GM15510 (cell line): Measurements from ENCODE around the gene HSPA12A.

Experiments
- POLR2A ChIP-seq: IDR thresholded peaks from 3 replicates; pipeline ENCODE4 v1.6.1; 2011; ENCODE audit warnings: borderline replicate concordance; ENCODE audit not compliant: insufficient read length; ENCODE audit errors: extremely low read depth

Gene HSPA12A

GRCh38 chr10:116718058-116718457 is 24.3 kb downstream of the HSPA12A start:
- TF ChIP-seq POLR2A, result no peak

GRCh38 chr10:116716381-116716780 is 26.0 kb downstream of the HSPA12A start:
- no peak for TF ChIP-seq POLR2A

GRCh38 chr10:116715839-116716377 is 26.5 kb downstream of the HSPA12A start:
- TF ChIP-seq POLR2A, result no peak

- no peak for TF ChIP-seq POLR2A
Measured at GRCh38 chr10:116715341-116715740, 27.0 kb downstream of the HSPA12A start.

- no peak for TF ChIP-seq POLR2A
Measured at GRCh38 chr10:116713846-116714245, 28.5 kb downstream of the HSPA12A start.

GRCh38 chr10:116712989-116713543 is 29.3 kb downstream of the HSPA12A start:
- TF ChIP-seq POLR2A, result no peak

GRCh38 chr10:116712519-116712918 is 29.8 kb downstream of the HSPA12A start:
- TF ChIP-seq POLR2A, result no peak

GRCh38 chr10:116710076-116710475 is 32.3 kb downstream of the HSPA12A start:
- no peak for TF ChIP-seq POLR2A

- TF ChIP-seq POLR2A, result no peak
Measured at GRCh38 chr10:116708877-116709276, 33.5 kb downstream of the HSPA12A start.

GRCh38 chr10:116708391-116708821 is 34.0 kb downstream of the HSPA12A start:
- no peak for TF ChIP-seq POLR2A

GRCh38 chr10:116707981-116708380 is 34.4 kb downstream of the HSPA12A start:
- TF ChIP-seq POLR2A, result no peak

- TF ChIP-seq POLR2A, result no peak
Measured at GRCh38 chr10:116706281-116706680, 36.1 kb downstream of the HSPA12A start.

- TF ChIP-seq POLR2A, result no peak
Measured at GRCh38 chr10:116705498-116705897, 36.9 kb downstream of the HSPA12A start.

- no peak for TF ChIP-seq POLR2A
Measured at GRCh38 chr10:116704926-116705325, 37.4 kb downstream of the HSPA12A start.

- no peak for TF ChIP-seq POLR2A
Measured at GRCh38 chr10:116702165-116702564, 40.2 kb downstream of the HSPA12A start.

GRCh38 chr10:116699471-116700150 is 42.8 kb downstream of the HSPA12A start:
- no peak for TF ChIP-seq POLR2A

- TF ChIP-seq POLR2A, result no peak
Measured at GRCh38 chr10:116699049-116699448, 43.3 kb downstream of the HSPA12A start.

GRCh38 chr10:116698364-116698763 is 44.0 kb downstream of the HSPA12A start:
- no peak for TF ChIP-seq POLR2A
